Mesendoderm (in vitro differentiated cells): ENCODE data around the gene CLEC4F.

ENCODE experiments used
- DNase-seq: peaks from one replicate; pipeline ENCODE4 v3.0.0; 2013
- H2AK5ac ChIP-seq: 2 replicates; pipeline ENCODE4 v1.6.1; 2013; ENCODE audit warnings: low read length, inconsistent platforms
- H2BK120ac ChIP-seq: 2 replicates; pipeline ENCODE4 v1.6.1; 2013; ENCODE audit warnings: low read depth, mild to moderate bottlenecking, low read length, moderate library complexity, mixed read lengths
- H2BK15ac ChIP-seq: replicated peaks from 2 replicates; pipeline ENCODE4 v1.6.1; 2013; ENCODE audit warnings: low read depth, mild to moderate bottlenecking, moderate library complexity
- H2BK5ac ChIP-seq: 2 replicates; pipeline ENCODE4 v1.6.1; 2013; ENCODE audit warnings: low read length, inconsistent platforms
- H3K18ac ChIP-seq: 2 replicates; pipeline ENCODE4 v1.6.1; 2013; ENCODE audit warnings: mild to moderate bottlenecking, low read length, mixed read lengths
- H3K23ac ChIP-seq: one replicate; pipeline ENCODE4 v1.6.1; 2013; ENCODE audit warnings: low read length
- H3K27ac ChIP-seq: 2 replicates; pipeline ENCODE4 v1.5.1; 2013; ENCODE audit warnings: low read depth, mild to moderate bottlenecking, inconsistent platforms, low read length, moderate library complexity
- H3K27me3 ChIP-seq: 2 replicates; pipeline ENCODE4 v1.6.1; 2013; ENCODE audit warnings: low read length, control low read depth, mild to moderate bottlenecking, inconsistent platforms; ENCODE audit not compliant: insufficient read depth, poor library complexity
- H3K36me3 ChIP-seq: 2 replicates; pipeline ENCODE4 v1.6.1; 2013; ENCODE audit warnings: low read length, inconsistent platforms; ENCODE audit not compliant: control insufficient read depth, insufficient read depth
- H3K4ac ChIP-seq: one replicate; pipeline ENCODE4 v1.6.1; 2013; ENCODE audit warnings: low read depth, mild to moderate bottlenecking, low read length, moderate library complexity
- H3K4me1 ChIP-seq: 2 replicates; pipeline ENCODE4 v1.6.1; 2013; ENCODE audit warnings: low read depth, low read length, inconsistent platforms; ENCODE audit not compliant: control insufficient read depth
- H3K4me2 ChIP-seq: 2 replicates; pipeline ENCODE4 v1.6.1; 2013; ENCODE audit warnings: low read length
- H3K4me3 ChIP-seq: 2 replicates; pipeline ENCODE4 v1.5.1; 2013; ENCODE audit warnings: mild to moderate bottlenecking, low read length
- H3K56ac ChIP-seq: one replicate; pipeline ENCODE4 v1.6.1; 2013; ENCODE audit warnings: low read length
- H3K79me1 ChIP-seq: 2 replicates; pipeline ENCODE4 v1.6.1; 2013; ENCODE audit warnings: low read length, inconsistent platforms
- H3K79me2 ChIP-seq: 2 replicates; pipeline ENCODE4 v1.6.1; 2013; ENCODE audit warnings: mild to moderate bottlenecking, low read length; ENCODE audit not compliant: control insufficient read depth, insufficient read depth
- H3K9ac ChIP-seq: 2 replicates; pipeline ENCODE4 v1.6.1; 2013; ENCODE audit warnings: low read length, inconsistent platforms
- H4K5ac ChIP-seq: one replicate; pipeline ENCODE4 v1.6.1; 2013; ENCODE audit warnings: low read length
- H4K8ac ChIP-seq: one replicate; pipeline ENCODE4 v1.6.1; 2013; ENCODE audit warnings: low read depth, mild to moderate bottlenecking, control low read depth, low read length, moderate library complexity
- WGBS: extraction: QIAGEN DNeasy Blood & Tissue Kit; methylation state at CpG from one replicate; pipeline ENCODE4 v1.1.7; 2013; ENCODE audit warnings: low lambda C conversion rate, missing lambda C conversion rate; ENCODE audit not compliant: insufficient coverage; ENCODE audit errors: extremely low coverage; 5-methylcytosine and 5-hydroxymethylcytosine counted together

The CLEC4F gene

DNA sequence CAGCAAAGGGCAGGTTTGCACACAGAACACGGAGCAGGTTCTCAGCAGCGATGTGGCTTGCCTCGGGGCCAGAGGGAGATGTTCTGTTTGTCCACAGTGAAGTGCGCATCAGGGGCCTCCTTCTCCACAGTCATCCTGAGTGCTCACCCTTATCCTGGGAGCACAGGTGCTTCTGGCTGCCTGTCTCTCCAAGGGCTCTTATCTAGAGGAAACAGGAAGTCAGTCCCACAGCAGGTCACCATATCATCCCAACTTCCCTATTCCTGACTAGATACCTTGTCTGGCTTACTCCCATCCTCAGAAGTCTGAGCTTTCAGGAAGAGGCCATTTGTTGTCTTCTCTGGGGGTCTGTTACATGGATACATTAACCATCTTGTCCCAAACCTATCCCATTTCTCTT is 15.2 kb upstream of the CLEC4F start, which contains the start of gene CD207:
TSS of gene CD207 (minus strand) at position 174 of the 400 bp plus-strand sequence. CDS start at position 134, 40 bp downstream.
- Histone ChIP-seq H3K9ac (no peak within 1 kb of the TSS), H2BK120ac (no peak within 1 kb of the TSS), H3K27ac (no peak within 1 kb of the TSS), H3K27me3 (no peaks in the 10 kb centered on the region), H3K4me1 (no peaks in the 10 kb centered on the region), H3K4me2 (no peak within 1 kb of the TSS), H4K8ac (no peak within 1 kb of the TSS), H2AK5ac (no peak within 1 kb of the TSS), H3K23ac (no peak within 1 kb of the TSS), H3K18ac (no peak within 1 kb of the TSS), H2BK5ac (no peak within 1 kb of the TSS), H3K56ac (no peak within 1 kb of the TSS), H3K36me3 (no peaks in the 10 kb centered on the region), H2BK15ac (no peak within 1 kb of the TSS), H3K79me2 (no peaks in the 10 kb centered on the region), H3K79me1 (no peaks in the 10 kb centered on the region), H4K5ac (no peak within 1 kb of the TSS), H3K4me3 (no peak within 1 kb of the TSS), H3K4ac (no peak within 1 kb of the TSS)
- DNase-seq = no peak
- no CpG with 5 or more reads among the region's 4 CpGs for WGBS

DNA sequence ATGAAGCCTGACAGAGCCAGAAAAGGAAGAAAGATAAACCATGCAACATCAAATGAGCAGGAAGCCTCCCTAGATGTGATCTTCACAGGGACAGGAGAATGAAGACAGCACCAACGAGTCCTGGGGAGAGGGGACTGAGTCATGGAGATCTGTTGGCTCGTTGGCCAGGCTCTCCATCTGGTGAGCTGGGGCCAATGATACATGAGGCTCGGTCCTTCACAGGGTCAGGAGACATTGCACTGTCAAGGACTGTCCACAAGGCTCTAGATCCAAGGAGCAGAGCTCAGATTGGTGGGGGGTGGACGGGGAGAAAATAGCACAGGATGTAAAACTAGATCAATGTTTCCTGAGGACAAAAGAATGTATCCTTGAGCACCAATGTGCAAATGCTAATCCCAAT is 14.5 kb upstream of the CLEC4F start:
- Histone ChIP-seq H3K79me2 (no peaks in the 10 kb centered on the region), H4K8ac (no peak overlapping the region), H2BK15ac (no peak overlapping the region), H2BK5ac (no peak overlapping the region), H3K9ac (no peak overlapping the region), H3K18ac (no peak overlapping the region), H3K4me3 (no peak overlapping the region), H2AK5ac (no peak overlapping the region), H3K4me2 (no peak overlapping the region), H3K56ac (no peak overlapping the region), H2BK120ac (no peak overlapping the region), H3K4me1 (no peaks in the 10 kb centered on the region), H4K5ac (no peak overlapping the region), H3K36me3 (no peaks in the 10 kb centered on the region), H3K79me1 (no peaks in the 10 kb centered on the region), H3K4ac (no peak overlapping the region), H3K27me3 (no peaks in the 10 kb centered on the region), H3K27ac (no peak overlapping the region), H3K23ac (no peak overlapping the region)
- WGBS = no CpG with 5 or more reads among the region's 4 CpGs
- DNase-seq = no peak

DNA sequence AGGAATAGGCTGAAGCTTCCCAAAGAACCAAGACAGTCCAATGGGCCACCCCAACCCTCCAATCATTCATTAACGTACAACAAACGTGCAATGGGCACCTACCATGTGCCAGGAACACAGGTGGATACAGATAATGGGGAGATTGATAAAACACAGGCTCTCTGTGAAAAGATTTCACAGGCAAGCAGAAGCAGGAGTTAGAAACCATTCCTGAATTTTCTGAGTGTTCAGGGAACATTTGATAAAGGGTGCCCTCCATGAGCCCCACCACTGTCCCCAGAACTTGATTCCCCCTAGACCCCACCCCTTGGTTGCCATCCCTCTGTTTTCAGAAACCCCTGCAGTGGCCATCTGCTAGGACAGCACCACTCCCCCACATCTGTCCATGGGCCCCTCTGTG is 13.7 kb upstream of the CLEC4F start:
- H2AK5ac ChIP-seq = no peak overlapping the region
- H3K27ac ChIP-seq = no peak overlapping the region
- H4K5ac ChIP-seq = no peak overlapping the region
- no peak overlapping the region for H2BK15ac ChIP-seq
- H3K18ac ChIP-seq = no peak overlapping the region
- no CpG with 5 or more reads among the region's 2 CpGs for whole genome bisulfite sequencing
- H4K8ac ChIP-seq = no peak overlapping the region
- no peak overlapping the region for H3K23ac ChIP-seq
- no peak overlapping the region for H2BK120ac ChIP-seq
- H2BK5ac ChIP-seq = no peak overlapping the region
- H3K27me3 ChIP-seq = no peaks in the 10 kb centered on the region
- no peaks in the 10 kb centered on the region for H3K79me2 ChIP-seq
- H3K79me1 ChIP-seq = no peaks in the 10 kb centered on the region
- no peak overlapping the region for H3K4me3 ChIP-seq
- no peak overlapping the region for H3K9ac ChIP-seq
- H3K4me1 ChIP-seq = no peaks in the 10 kb centered on the region
- H3K56ac ChIP-seq = no peak overlapping the region
- no peak overlapping the region for H3K4me2 ChIP-seq
- no peaks in the 10 kb centered on the region for H3K36me3 ChIP-seq
- DNase-seq = no peak
- H3K4ac ChIP-seq = no peak overlapping the region

DNA sequence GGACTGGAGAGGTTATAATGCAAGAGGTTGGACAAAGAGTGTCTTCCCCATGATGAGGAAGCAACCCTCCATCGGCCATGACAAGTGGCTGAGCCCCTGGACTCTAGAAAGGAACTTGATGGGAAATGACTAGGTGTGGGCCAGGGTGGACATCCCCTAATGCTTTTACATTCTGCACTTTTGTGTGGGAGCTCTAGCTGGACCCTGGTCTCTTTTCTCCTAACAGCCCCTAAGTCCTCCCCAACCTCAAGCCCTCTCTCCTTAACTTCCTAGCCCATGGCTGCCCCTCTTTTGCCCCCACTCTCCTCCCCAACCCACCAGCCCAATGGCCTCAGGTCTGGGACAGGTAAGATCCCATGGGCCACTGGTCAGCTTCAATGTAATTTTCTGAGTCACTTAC is 12.8 kb upstream of the CLEC4F start:
- H4K5ac ChIP-seq = no peak overlapping the region
- no peaks in the 10 kb centered on the region for H3K79me1 ChIP-seq
- no CpG with 5 or more reads among the region's 1 CpG for WGBS
- H3K4me2 ChIP-seq = no peak overlapping the region
- no peak for DNase-seq
- H4K8ac ChIP-seq = no peak overlapping the region
- H3K27me3 ChIP-seq = no peaks in the 10 kb centered on the region
- H3K4me3 ChIP-seq = no peak overlapping the region
- no peak overlapping the region for H3K23ac ChIP-seq
- no peak overlapping the region for H3K4ac ChIP-seq
- no peaks in the 10 kb centered on the region for H3K4me1 ChIP-seq
- no peak overlapping the region for H3K27ac ChIP-seq
- H3K36me3 ChIP-seq = no peaks in the 10 kb centered on the region
- no peak overlapping the region for H3K9ac ChIP-seq
- H3K18ac ChIP-seq = no peak overlapping the region
- H2BK5ac ChIP-seq = no peak overlapping the region
- H2BK15ac ChIP-seq = no peak overlapping the region
- H3K56ac ChIP-seq = no peak overlapping the region
- H2BK120ac ChIP-seq = no peak overlapping the region
- H3K79me2 ChIP-seq = no peaks in the 10 kb centered on the region
- H2AK5ac ChIP-seq = no peak overlapping the region

DNA sequence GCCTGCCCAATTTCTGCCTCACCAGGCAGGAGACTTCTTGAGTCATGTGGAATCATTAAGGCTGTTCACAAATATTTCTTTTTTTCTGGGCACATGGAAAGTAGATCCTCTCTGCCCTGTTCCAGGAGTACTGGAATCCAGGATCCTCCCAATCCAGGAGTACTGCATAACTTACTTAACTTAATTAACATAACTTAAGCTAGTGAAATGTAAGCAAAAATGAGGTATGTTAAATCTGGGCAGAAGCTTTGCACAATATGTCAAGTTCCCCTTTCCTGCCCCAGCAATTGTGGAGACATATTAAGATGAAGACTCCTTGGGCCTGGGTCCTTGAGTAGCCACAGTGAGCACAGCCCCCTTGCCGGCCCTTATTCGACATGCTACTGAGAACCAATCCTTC is 12.0 kb upstream of the CLEC4F start:
- WGBS = no CpG with 5 or more reads among the region's 2 CpGs
- no peak overlapping the region for H2AK5ac ChIP-seq
- no peak overlapping the region for H4K5ac ChIP-seq
- no peaks in the 10 kb centered on the region for H3K27me3 ChIP-seq
- no peak overlapping the region for H3K27ac ChIP-seq
- H2BK15ac ChIP-seq = no peak overlapping the region
- H3K4me3 ChIP-seq = no peak overlapping the region
- H2BK120ac ChIP-seq = no peak overlapping the region
- H4K8ac ChIP-seq = no peak overlapping the region
- no peak overlapping the region for H2BK5ac ChIP-seq
- H3K18ac ChIP-seq = no peak overlapping the region
- no peaks in the 10 kb centered on the region for H3K36me3 ChIP-seq
- DNase-seq = no peak
- H3K79me2 ChIP-seq = no peaks in the 10 kb centered on the region
- no peak overlapping the region for H3K9ac ChIP-seq
- H3K4ac ChIP-seq = no peak overlapping the region
- H3K4me2 ChIP-seq = no peak overlapping the region
- H3K4me1 ChIP-seq = no peaks in the 10 kb centered on the region
- H3K79me1 ChIP-seq = no peaks in the 10 kb centered on the region
- no peak overlapping the region for H3K56ac ChIP-seq
- no peak overlapping the region for H3K23ac ChIP-seq

DNA sequence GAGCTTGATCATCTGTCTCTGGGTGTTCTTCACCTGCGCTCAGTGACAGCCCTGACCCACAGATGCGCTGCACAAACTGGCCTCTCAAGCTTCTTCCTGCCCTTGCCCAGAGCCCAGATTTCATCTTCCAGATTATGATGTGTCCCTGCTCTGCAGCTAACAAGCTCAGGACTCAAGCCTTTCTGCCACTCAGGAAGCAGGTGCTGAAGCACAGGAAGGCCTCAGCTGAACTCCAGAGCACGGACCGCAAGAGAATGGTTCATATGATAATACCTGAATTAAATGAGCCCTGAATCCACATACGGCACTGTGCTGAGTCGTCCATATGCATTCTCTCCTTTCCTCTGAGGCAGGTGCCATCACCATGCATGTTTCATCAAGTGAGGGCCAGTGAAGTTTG is 11.5 kb upstream of the CLEC4F start:
- H4K5ac ChIP-seq = no peak overlapping the region
- no peak overlapping the region for H2BK120ac ChIP-seq
- H3K4ac ChIP-seq = no peak overlapping the region
- H3K27ac ChIP-seq = no peak overlapping the region
- H3K79me1 ChIP-seq = no peaks in the 10 kb centered on the region
- H2AK5ac ChIP-seq = no peak overlapping the region
- H4K8ac ChIP-seq = no peak overlapping the region
- no peak overlapping the region for H3K23ac ChIP-seq
- no peaks in the 10 kb centered on the region for H3K36me3 ChIP-seq
- no peak overlapping the region for H3K4me2 ChIP-seq
- no peaks in the 10 kb centered on the region for H3K79me2 ChIP-seq
- no peak overlapping the region for H3K4me3 ChIP-seq
- H3K27me3 ChIP-seq = no peaks in the 10 kb centered on the region
- H2BK5ac ChIP-seq = no peak overlapping the region
- H3K56ac ChIP-seq = no peak overlapping the region
- no CpG with 5 or more reads among the region's 6 CpGs for WGBS
- no peak for DNase-seq
- H3K18ac ChIP-seq = no peak overlapping the region
- no peak overlapping the region for H3K9ac ChIP-seq
- no peak overlapping the region for H2BK15ac ChIP-seq
- H3K4me1 ChIP-seq = no peaks in the 10 kb centered on the region
